NK-92 (cell line): ENCODE data around the gene ABHD16B.
"Not testable (repeated sequence)": the region's sequence is repeated elsewhere in the genome, so short reads cannot be mapped to it uniquely, and the experiment has no call there.

Experiments used
- DNase-seq: peaks from one replicate; lab custom pipeline; 2025; ENCODE audit not compliant: unreplicated experiment; lab: John Stamatoyannopoulos, UW

The ABHD16B gene

DNA sequence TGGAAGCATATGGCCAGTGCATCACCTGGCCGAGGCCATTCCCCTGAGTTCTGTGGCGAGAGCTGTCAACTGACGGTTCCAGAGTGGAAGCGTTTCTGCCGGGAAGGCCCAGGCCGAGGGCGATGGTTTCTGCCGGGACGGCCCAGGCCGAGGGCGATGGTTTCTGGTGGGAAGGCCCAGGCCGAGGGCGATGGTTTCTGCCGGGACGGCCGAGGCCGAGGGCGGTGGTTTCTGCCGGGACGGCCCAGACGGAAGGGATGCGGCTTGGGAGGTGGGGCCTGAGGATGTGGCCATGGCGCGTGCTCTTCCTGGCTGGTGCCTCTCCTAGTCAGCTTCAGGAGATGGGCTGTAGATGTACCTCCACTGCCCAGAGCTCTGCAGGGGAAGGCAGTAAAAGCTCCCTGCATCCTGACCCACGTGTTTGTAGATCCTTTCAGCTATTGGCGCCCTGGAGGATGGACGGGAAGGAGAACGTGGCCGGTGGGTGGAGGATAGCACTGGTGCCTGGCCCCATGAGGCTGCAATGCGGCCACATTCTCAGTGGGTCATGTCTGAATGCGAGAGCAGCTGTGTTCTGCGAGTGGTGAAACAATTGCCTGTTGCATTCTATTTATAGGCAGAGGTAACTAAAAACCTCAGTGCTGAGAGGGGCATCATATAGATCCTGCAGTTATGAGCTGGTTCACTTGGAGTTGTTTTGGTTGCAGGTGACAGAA, 16.6 kb downstream of the ABHD16B start:
- no peak for DNase-seq

DNA sequence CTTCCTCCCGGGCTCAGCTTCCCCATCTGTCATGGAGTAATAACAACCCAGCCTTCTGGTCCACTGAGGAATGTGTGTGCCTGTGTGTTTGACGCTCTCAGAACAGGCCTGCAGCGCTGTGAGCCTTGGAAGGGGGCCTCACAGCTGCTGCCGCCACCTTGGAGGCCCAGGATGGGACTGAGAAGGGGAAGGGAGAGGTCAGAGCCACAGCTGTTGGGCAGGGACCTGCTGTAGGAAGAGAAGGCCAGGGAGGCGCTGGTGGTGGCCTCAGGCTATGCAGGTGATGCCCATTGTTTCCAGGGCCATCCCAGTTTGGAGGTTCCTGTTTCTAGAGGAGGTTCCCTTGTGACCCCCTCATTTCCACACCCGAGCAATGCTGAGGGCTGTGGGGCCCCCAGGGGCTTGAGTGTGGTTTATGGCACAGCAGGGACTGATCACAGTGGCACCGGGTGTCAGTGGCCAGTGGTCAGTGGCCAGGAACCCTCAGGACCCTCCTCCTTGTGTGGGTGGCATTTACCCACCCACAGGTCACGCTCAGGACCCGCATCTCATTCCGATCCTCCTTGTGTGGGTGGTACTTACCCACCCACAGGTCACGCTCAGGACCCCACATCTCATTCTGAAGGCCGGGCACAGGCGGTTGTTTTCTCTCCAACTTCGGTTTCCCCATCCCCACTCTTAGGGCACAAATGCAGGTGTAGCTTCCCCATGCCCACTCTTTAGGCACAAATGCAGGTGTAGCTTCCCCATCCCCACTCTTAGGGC, 17.8 kb downstream of the ABHD16B start:
- DNase-seq = no peak

DNA sequence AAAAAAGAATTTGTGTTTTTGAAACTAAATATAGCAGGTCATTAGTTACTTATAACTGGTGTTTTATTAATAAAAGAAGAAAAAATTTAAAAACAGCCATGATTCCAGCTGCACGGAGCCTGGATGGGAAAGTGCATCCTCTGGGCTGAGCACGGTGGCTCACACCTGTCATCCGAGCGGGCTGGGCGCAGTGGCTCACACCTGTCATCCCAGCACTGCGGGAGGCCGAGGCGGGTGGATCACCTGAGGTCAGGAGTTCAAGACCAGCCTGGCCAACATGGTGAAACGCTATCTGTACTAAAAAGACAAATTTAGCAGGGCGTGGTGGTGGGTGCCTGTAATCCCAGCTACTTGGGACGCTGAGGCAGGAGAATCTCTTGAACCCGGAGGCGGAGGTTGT, 19.6 kb downstream of the ABHD16B start:
- DNase-seq = not testable (repeated sequence)

DNA sequence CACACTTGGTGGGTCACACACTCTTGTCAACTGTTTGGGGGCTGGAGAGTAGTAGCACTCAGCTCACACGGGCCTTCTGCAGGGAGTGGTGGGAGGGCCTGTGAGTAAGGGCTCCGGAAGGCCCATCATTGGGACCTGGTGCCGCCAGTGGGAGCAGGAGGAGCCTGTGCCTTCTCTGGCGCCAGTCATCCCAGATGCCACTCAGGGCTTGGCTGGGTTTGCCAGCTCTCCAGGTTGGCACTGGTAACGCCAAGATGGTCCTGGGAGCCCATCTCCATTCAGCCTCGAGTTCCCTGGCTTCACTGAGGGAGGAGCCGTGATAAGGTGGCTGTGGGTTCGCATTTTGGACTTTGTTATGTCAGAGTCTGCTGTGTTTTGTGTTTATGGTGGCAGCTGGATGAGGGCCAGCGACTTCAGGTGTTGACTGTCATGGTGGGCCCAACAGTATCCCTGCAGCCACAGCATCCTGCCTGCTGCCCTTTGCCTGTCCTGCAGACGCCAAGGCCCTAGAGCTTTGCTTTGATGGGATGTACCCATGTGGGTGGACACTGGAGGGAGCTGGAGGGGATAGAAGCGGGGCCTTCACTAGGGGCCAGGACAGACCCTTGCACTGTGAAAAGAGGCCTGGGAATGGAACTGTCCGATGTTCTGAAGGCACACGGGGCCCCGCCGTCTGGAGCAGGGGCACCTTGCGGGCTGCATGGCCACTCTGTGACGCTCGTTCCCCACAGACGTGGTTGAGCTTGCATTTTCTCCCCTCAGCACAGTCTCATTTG, 20.3 kb downstream of the ABHD16B start:
- DNase-seq = no peak

DNA sequence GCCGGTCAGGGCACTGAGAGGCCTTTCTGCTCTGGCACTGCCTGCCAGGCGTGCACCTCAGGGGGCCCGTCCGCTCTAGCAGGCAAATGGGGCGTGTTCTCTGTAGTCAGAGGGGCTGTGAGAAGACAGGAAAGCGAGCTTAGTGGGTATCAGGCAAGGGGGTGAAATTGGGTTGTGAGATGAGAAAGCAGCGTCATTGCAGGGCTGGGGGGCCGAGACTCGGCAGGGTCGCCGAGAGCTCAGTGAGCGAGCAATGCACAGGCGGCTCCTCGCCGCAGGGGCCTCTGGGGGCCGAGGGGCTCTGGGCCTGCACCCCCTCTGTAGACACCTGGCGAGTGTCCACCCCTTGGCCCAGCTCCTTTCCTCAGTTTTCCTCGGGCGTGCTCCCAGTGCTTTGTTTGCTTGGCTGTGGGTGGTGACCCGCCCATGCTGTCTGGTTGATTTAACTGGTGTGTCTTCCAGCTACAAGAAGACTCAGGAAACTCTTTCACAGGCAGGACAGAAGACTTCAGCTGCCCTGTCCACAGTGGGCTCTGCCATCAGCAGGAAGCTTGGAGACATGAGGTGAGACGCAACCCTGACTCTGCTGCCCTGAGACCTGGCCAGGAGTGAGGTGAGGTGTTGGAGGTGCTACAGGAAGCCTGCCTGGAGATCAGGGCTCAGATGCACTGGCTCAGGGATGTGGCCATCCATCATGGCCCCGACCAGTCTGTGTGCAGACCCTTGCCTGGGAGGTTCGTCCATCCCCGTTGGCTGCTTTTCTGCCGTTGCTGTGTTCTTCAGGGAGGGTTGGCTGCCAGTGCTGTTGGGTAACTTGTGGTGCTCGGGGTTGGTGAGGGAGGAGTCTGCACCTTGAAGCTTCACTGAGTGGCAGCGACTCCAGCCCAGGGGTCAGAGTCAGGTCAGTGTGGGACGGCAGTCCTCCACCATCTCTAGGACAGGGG, 21.2 kb downstream of the ABHD16B start:
- no peak for DNase-seq

DNA sequence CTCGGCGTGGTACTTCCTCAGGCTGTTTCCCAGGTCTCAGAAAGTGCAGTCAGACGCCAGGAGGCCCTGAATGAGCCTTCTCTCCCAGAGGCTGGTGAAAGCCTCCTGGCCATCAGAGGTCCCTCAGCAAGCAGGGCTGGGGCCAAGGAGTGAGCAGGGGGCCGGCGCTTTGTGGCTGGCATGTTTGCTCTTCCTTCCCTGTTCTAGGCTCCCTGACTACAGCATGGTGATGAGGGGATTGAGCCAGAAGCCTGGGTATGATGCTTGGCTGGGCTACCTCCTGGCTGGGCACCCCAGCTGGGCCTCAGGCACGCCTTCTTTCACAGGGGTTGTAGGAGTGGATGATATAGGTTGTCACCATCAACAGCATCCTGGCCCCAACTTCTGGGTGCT, 21.9 kb downstream of the ABHD16B start:
- DNase-seq = no peak

DNA sequence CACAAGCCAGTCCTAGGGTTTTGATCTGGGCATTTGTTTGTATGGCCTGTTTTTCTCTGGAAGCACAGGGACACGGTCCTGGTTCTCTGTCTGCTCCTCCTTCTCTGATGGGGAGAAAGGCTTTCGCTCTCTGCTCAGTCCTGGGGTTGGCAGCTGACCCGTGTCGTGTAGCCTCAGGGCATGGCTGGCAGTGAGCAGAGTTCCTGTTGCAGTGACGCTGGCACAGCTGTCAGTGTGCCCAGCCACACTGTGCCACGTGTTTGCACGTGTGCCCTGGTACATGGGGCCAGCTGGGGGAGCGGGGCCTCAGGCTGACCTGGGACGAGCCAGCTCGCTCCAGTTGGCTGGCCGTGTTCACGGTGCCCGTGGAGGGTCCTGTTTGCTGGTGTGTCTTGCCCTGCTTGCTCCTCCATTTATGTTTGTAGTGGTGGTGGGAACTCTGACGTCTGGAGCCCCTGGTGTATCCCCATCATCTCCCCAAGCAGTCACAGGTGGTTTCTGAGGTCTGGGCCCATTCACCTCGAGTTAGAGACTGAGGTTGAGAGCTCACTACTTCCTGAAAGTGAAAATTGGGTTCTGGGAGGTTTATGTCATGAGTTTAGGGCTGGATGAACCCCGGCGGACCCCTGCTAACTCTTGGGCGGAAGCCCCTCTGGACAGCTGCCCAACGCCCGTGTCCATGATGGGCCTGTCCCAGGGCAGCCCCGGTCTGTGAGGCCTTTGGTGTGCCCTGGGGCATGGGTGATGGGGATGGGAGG, 23.4 kb downstream of the ABHD16B start:
- no peak for DNase-seq

DNA sequence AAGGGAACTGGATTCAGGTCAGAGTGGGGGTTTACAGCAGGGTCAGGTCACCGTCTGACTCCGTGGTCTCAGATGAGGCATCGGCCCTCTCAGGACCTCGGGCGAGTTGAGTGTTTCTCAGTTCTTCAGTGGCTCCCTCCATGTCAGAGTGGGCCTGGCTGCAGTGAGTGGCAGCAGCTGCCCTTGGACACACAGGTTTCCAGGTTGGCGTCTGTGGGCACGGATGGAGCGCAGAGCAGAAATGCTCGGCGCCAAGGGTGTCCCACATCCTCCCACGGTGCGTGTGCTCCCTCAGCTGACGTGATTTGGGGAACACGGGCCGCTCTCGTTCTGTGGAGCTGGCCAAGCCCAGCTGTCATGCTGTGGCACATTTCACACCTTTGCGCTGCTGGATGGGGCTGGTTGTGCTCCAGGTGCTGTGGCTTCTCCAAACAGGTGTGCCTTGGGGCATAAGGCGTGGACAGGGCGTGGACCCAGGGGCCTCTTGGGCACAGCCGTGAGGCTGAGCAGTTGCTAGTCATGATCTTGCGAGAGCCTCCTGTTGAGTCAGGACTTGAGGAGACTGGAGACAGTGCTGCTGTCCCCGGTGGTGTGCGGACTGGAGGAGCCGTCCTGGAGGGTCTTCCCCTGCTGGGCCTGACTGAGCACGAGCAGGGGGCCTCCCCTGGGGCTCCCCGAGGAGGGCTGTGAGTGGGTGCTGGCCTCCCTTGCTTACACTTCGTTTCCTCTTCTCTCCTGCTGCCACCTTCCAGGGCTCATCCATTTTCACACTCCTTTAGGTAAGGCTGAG, 24.2 kb downstream of the ABHD16B start:
- no peak for DNase-seq

DNA sequence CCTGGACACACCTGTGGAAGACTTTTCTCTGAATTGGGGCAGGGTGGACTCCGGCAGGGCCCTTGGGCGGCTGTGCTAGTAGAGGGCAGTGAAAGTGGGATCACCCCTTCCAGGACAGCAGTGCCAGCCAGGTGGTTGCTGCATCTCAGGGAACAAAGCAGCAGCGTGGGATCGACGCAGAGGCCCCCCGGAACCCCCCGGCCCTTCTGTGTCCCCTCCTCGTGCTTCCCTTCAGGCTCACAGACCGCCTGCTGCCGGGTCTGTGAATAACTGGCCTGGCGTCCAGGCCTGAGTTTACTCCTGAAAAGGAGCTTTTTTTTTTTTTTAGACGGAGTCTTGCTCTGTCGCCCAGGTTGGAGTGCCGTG, 24.7 kb downstream of the ABHD16B start:
- no peak for DNase-seq

DNA sequence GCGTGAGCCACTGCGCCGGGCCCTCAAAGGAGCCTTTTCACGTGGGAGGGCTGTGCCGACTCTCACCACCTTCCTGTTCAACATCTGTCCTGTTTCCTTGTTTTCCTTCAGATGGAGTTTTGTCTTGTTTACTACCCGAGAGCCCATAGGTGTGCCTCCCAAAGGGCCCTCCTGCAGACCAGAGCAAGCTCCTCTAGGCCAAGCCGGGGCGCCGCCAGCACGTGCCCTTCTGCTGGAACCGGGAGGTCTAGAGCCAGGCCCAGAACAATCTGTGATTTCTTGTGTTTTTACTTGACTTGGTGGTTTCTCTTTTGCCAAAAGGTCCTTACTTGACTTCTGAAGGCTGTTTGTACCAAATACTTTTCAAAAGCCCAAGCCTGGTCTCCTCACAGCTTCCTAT, 25.6 kb downstream of the ABHD16B start:
- DNase-seq = no peak

DNA sequence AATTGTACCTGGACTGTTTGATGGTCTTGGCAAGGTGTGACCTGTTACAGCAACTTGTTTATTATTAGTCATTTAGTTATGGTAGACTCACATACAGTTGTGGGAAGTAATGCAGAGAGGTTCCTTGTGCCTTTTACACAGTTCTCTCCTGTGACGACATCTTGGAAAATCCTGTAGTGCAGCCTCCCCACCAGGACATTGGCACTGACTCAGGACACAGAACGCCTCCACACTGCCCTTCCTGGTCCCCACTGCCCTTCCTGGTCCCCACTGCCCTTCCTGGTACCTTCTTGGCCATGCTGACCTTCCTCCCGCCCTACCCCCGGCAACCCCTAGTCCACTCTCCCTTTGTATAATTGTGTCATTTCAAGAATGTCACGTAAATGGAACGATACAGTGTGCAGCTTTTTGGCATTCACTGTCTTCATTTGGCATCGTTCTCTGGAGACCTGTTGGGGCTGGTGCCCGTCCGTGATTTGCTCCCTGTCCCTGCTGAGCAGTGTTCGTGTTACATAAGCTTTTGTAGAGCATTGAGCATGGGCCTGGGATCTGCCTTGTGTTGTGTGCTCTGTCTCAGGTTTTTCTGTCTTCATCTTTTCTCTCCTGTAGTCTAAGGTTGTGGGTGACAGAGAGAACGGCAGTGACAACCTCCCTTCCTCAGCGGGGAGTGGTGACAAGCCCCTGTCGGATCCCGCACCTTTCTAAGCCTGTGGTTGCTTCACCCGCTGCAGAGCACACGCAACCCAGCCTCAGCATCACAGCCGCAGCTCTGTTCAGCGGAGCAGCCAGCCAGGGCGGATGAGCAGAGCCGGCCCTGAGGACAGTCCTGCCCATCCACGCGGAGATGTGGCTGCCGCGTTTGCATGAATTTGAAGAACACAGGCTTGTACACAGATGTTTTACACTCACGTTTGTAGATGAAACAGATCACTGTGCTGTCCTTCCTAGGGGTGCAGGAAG, 28.2 kb downstream of the ABHD16B start:
- DNase-seq = no peak

DNA sequence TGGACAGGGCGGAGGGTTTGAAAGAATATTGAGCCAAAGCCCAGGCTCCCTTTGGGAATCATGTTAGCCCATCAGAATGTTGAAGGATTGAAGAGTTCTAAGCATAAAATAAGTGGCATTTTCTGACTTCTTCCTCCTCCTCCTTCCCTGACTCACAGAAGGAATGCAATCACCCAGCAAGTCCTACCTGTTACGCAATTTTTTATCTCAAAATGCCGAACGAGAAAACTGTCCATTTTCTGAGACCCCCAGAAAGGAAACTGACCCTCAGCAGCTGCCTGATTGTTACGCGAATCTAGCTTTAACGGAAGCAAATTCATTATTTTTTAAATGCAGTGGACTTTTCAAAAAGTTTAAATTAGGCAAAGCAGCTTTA, 28.9 kb downstream of the ABHD16B start:
- no peak for DNase-seq

DNA sequence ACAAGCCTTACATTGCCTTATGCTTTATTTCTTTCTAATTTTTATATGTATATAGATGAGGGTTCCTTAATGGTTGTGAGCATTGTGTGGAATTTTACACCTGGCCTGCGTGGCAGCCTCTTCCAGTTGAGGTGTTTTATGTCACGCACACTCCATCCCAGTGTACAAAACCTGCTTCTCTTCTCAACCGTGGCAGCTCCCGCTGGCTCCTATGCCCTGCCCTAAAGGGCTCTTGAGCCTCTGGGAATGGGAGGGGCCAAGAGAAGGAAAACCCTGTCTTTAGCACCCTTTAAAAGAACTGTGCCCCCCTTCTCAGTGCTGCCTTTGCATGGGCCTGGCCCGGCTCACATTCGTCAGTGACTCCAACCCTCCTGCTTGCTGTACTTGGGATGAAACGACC, 29.3 kb downstream of the ABHD16B start:
- DNase-seq = no peak

DNA sequence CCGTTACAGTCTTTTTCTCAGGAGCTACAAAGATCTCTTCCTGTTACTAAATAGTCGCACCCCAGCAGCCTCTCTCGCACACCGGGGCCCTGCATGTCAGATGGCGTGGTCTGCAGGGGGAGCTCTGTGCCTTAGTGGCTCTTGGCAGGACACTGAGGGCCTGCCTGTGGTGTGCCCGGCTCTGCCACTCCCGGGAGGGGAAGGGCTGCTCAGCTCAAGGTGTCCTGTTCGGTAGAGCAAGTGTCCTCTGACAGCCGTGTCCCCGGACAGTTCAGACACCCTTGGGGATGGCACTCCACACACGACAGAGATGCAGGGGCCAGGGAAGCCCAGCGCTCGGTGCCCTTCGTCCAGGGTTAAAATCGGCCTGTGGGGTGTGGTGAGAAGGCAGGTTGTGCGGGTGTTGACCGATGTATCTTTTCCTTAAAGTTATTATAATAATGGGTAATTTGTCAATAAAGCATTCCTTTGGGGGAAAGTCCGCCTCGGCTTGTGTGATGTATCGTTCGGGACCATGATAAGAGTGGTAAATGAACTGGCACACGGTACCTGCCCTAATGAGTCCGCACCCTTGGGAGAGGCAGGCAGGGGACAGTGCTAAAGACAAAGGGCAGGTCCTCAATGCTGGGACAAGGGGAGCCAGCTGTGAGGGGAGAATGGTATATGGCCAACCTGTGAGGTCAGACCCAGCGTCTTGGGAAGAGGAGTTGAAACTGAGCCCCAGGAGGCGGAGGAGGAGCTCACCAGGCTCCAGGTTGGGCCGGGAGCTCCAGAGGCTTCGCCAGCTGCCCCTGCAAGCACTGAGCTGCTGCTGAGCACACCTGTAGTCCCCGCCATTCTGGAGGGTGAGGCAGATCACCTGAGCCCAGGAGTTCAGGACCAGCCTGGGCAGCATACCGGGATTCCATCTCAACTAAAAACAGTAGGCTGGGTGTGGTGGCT, 30.0 kb downstream of the ABHD16B start:
- DNase-seq = no peak

DNA sequence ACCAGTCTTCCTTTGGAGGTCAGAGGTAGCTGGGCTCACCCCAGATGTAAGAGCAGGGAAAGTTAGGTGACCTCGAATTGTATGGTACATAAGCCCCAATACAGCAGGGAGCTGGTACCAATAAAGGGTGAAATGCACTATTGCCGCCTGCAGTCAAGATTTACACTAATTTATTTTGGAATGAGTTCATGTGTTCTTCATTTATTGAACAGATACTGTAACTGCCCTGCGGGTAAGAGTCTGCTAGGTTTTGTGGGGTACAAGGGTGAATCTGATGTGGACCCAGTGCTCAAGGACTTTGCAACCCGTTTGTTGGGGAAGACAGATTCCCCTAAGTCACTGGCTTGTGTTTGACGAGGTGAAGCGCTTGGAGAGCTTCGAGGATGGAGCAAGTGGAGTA, 31.1 kb downstream of the ABHD16B start:
- no peak for DNase-seq

DNA sequence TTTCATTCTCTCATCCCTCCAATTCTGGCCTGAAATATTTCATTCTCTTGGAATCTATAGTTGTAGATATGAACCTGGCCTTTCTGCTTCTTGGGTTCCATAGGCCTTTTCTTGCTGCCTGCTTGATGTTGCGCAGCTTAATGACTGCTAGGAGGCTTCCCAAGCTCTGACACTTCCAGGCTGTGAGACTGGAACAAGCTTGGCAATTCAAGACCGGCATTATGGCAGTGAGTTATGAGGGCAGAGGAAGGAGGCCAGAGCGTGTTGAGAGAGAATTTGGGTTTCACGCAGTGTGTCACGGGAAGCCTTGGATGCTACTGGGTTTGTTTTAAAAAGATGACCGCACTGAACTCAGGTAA, 32.7 kb downstream of the ABHD16B start:
- no peak for DNase-seq
